Right ventricle myocardium superior (tissue), 1 donor: Measurements from ENCODE around the gene B4GALNT3. TPM values are rescaled to one million over a fixed set of nuclear protein-coding genes. Genes with fewer than 3 reads are reported as not detected.
A peak's percentile ranks its signal among the peaks of the same experiment; 100 is the strongest.

Experiments used
- ATAC-seq: fragments of 200-7000 bp; cut with Tn5 transposase; one replicate; pipeline ENCODE4 v1.9.1; 2020; ENCODE audit warnings: mild to moderate bottlenecking; ENCODE audit not compliant: poor library complexity
- DNase-seq: peaks from one replicate; pipeline ENCODE4 v3.0.0-alpha.2; 2020
- intact Hi-C: fragments of 100-400 bp; cut with DNase I; formaldehyde crosslinking; loops from one replicate; pipeline ENCODE4 v1.11.2; 2022
- total RNA-seq: library from RNA; stranded (reverse); fragmentation: NEBNext Ultra II Directional; extraction: Animal tissue kit (Norgen Biotek cat#: 25700); gene quantifications from one replicate; pipeline ENCODE4 v1.2.1, GENCODE V29; 2021
- donor health status: DM: no; HTN: yes; CAD: no; lungs with severe emphysema.

B4GALNT3 gene
- total RNA-seq, 1 donor from 2014 or later: 32.1 TPM

DNA sequence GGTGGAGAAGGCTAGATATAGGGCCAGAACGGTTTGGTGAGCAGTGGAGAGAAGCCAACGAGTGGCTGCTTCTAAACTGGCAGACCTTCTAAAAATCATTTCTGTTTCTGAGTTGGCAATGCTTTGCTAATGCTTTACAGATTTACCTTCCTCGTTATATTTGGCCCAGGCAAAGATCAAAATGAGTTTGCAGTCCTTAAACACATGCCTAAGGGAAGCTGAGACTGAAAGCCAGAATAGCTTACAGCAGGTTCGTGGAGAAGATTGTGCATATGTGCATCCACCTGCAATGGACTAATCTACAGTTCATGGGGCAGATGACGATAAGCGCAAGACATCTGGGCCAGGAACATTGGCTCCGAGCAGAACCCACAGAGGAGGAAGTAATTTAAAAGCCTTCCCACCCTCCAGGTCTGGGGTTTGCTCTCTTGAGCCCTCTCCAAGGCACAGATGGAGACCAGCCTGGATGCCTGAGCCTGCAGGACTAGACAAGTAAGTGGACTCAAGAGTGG, 104.1 kb downstream of the B4GALNT3 start:
- ATAC-seq: no peak
- intact Hi-C loops: no loop called here

GRCh38 chr12:565161-565560, 105.4 kb downstream of the B4GALNT3 start:
- intact Hi-C loops: loop anchor here (5.0 kb wide), 1 partner anchor 387 kb away; no protein-coding TSS in a partner anchor
- DNase-seq (no peak), ATAC-seq (no peak)

More for the DNA sequence above, 104.1 kb downstream of the B4GALNT3 start:
- DNase-seq: no peak

- intact Hi-C loops: loop anchor here (5.0 kb wide), 1 partner anchor 387 kb away; no protein-coding TSS in a partner anchor
- no peak for DNase-seq
- ATAC-seq: no peak
Measured at GRCh38 chr12:565589-566105, 105.9 kb downstream of the B4GALNT3 start.

DNA sequence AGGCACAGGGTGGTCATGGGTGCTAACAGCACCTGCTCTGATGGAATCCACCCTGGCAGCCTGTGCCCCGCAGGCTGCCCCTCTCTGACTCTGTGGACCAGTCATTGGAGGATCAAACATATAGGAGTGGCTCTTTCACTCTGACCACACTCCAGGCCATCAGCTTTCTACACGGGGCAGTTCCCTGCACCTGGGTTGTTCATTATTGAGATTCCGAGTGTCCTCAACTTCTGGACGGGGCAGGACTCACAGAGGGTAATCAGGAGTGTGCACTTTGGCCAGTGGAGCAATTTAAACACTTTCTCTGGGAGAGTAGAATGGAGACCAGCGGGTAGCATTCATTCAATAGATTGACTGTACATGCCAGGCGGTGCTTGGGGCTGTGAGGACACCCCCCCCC, 108.7 kb downstream of the B4GALNT3 start:
- ATAC-seq (no peak), DNase-seq (no peak)
- intact Hi-C loops: loop anchor here (5.0 kb wide), 1 partner anchor 384 kb away; no protein-coding TSS in a partner anchor

GRCh38 chr12:569091-569676, 109.4 kb downstream of the B4GALNT3 start:
- DNase-seq (no peak), ATAC-seq (no peak)
- intact Hi-C loops: loop anchor here (5.0 kb wide), 1 partner anchor 383 kb away; no protein-coding TSS in a partner anchor

GRCh38 chr12:569803-570434, 110.2 kb downstream of the B4GALNT3 start:
- intact Hi-C loops: loop anchor here (5.0 to 10.0 kb wide), 3 partner anchors 145 to 382 kb away; partner anchors contain the start of gene WNK1
- ATAC-seq (peak; percentile 75), DNase-seq (peak; percentile 94)

DNA sequence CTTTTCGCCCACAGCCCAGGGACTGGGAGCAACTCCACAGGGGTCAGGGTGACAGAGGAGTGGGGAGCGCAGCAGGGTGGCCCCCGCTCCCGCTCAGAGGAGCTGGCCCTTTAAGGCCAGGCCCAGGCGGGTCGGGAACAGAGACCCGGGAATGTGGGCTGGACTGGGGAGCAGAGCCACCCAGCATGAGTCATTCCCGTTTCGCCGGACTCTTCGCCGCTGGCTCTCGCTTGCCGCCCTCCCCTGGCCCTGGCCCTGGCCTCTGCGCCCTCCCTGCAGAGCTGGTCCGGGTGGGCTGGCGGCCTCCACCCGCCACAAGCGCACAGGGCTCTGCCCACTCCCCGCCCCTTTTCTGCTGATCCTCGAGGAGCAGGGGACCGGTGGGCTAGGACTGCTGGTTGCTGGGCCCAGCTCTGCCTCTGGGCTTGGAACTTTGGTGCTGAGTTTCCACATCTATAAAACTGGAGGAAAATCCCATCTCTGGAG, 110.7 kb downstream of the B4GALNT3 start:
- ATAC-seq (peak; percentile 78), DNase-seq (peak; percentile 86)
- intact Hi-C loops: loop anchor here (5.0 to 10.0 kb wide), 2 partner anchors 144 to 182 kb away; partner anchors contain the start of gene WNK1

DNA sequence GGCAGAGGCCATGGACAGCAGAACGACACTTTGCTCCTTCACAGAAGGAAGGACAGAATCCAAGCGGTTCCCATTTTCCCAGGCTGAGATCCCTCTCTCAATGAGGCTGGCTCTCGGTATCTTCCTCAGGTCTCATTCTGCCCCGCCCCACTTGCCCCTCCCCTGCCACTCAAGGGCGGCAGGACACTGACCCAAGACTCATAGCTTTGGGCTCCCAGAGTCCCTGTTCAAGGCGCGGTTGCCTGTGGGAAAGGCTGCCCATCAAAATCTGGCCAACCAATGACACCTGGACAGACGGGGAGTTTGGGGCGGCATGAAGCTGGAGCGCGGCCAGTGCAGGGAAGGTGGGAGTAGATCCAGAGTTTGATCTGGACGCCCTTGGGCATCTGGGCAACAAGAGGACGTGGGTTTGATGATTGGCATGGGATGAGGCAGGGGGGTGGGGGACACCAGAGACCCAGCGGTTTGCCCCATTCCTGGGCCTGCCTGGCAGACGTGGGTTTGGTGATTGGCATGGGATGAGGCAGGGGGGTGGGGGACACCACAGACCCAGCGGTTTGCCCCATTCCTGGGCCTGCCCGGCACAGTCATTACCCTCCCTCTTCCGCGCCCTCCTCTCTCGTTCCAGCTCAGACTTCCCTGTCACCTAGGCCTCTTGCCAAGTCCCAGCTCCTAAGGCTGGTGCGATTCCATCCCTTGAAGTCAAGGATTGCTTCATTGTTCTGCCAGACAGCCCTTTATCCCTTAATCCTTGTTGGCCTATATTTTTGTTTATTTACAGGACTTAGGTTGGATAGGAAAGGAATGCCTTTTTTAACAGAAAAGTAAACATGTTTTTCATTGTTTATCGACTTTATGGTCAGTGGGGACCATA, 111.4 kb downstream of the B4GALNT3 start:
- peak; percentile 58 for ATAC-seq
- peak; percentile 81 for DNase-seq
- intact Hi-C loops: loop anchor here (5.0 to 10.0 kb wide), 2 partner anchors 144 to 181 kb away; partner anchors contain the start of gene WNK1

GRCh38 chr12:571795-572531, 112.2 kb downstream of the B4GALNT3 start:
- peak; percentile 49 for ATAC-seq
- intact Hi-C loops: loop anchor here (2.0 to 10.0 kb wide), 3 partner anchors 143 to 241 kb away; partner anchors contain the start of gene WNK1
- DNase-seq: peak; percentile 81

DNA sequence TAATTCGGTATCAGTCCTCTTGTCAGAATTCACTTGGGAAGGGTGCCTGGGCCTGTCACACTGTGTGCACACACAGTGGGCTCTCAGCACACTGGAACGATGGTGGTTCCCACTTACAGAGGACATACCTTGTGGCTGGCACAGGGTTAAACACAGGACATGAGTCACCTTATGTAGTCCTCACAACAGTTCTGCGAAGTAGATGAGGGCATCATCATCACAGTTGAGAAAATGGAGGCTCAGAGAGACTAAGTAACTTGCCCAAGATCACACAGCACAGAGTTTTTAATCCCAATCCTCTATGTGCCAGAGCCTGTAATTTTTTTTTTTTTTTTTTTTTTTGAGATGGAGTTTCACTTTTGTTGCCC, 112.8 kb downstream of the B4GALNT3 start:
- DNase-seq: no peak

GRCh38 chr12:573232-573631, 113.5 kb downstream of the B4GALNT3 start:
- no peak for ATAC-seq
- intact Hi-C loops: loop anchor here (2.0 to 10.0 kb wide), 3 partner anchors 142 to 240 kb away; partner anchors contain the start of gene WNK1
- peak; percentile 31 for DNase-seq

More for the DNA sequence above, 112.8 kb downstream of the B4GALNT3 start:
- no peak for ATAC-seq
- intact Hi-C loops: loop anchor here (2.0 to 10.0 kb wide), 3 partner anchors 142 to 240 kb away; partner anchors contain the start of gene WNK1

- no peak for ATAC-seq
- no peak for DNase-seq
- intact Hi-C loops: loop anchor here (5.0 to 10.0 kb wide), 3 partner anchors 73 to 178 kb away; partner anchors contain the start of gene WNK1
Measured at GRCh38 chr12:574475-575128, 114.9 kb downstream of the B4GALNT3 start.

DNA sequence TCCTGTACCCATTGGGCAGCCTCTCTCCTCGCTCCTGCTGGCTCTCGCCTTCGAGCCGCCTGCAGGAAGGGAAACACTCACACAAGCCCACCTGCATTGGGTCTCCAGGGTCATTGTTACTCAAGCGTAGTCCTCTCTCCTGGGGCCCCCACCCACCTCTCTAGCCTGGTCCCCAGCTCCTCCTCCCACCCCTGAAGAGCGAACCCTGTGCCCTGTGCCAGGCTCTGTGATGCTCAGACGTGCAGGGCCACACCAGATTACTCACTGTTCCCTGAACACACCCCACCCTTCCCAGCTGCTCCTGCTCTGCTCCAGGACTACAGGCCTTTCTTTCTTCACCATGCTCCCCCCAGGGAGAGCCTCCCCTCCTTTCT, 115.4 kb downstream of the B4GALNT3 start:
- intact Hi-C loops: loop anchor here (5.0 to 10.0 kb wide), 2 partner anchors 72 to 140 kb away; no protein-coding TSS in a partner anchor
- peak; percentile 54 for DNase-seq
- no peak for ATAC-seq

DNA sequence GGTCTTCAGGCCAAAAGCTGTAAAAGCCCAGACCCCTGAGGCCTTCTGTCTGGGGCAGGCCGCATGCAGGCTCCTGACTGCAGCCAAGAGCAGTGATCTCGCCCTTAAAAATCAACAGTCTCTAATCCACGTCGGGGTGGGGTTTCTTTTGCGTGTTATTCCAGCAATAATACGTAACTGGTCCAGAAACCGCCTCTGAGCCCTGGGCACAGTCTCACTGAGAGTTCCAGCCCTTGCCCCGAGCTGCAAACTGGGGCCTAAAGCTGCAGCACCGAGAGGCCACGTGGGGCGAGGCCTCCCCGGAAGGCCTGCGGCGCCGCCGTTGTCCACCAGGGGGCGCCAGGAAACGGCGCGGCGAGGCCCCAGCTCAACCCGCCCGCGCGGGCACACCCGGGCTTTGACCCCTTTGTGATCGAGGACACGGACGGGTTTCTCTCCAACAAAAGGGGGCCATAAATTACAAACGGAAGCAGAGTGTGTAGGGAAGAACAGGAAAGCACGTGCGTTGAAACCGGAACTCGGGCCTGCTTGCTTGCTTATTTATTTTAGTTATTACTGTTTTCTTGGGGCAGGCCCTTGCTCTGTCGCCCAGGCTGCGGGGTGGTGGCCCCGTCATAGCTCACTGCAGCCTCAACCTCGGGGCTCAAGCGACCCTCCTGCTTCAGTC, 116.3 kb downstream of the B4GALNT3 start:
- DNase-seq: peak; percentile 92
- peak; percentile 69 for ATAC-seq

GRCh38 chr12:576615-577110, 116.9 kb downstream of the B4GALNT3 start:
- DNase-seq (no peak), ATAC-seq (no peak)
- intact Hi-C loops: loop anchor here (5.0 to 10.0 kb wide), 2 partner anchors 71 to 138 kb away; no protein-coding TSS in a partner anchor

More for the DNA sequence above, 116.3 kb downstream of the B4GALNT3 start:
- intact Hi-C loops: loop anchor here (5.0 to 10.0 kb wide), 2 partner anchors 71 to 139 kb away; no protein-coding TSS in a partner anchor
